Heart left ventricle (tissue), 13 donors: ENCODE measurements around the gene AOC3.
"Not testable (repeated sequence)": the region's sequence is repeated elsewhere in the genome, so short reads cannot be mapped to it uniquely, and the experiment has no call there.

ENCODE experiments used
- POLR2A ChIP-seq, 2 donors: fragments of 450-650 bp; IDR thresholded peaks; one replicate each; pipeline ENCODE4 v1.6.1; 2017; ENCODE audit warnings: antibody characterized with exemption in 2 of 2, mild to moderate bottlenecking in 2 of 2, moderate library complexity in 2 of 2
- TF ChIP-seq, protein P1 (sequence below), 12 donors: fragments of 200-600 bp; sonication (generic) in 4 of 12; IDR thresholded peaks; one replicate each; pipeline versions ENCODE4 v1.5.0 to v1.8.0; 2018 to 2022; ENCODE audit warnings: antibody characterized with exemption in 12 of 12, mild to moderate bottlenecking in 5 of 12
- donor health status: ischemic (EF 13 %, LVEDD 7.1; RV severe dilation, severe dysfunction).
- donor health status: DM: no; HTN: yes; CAD: no.
- donor health status: DM: no; HTN: no; CAD: no.
- donor health status: ischemic (EF 25% LVEDD 6.9; RV normal size, moderate dysfunction).
- donor health status: ischemic (EF 25% LVEDD 5.7; RV mildly dilated, moderate dysfunction).
- donor health status: ischemic (EF 35%, LVEDD 5.7; RV mildly dilated, moderate dysfunction).
- donor health status: nonischemic (EF 11% LVEDD 7.7; RV severe dilation, severe dysfunction).
- donor health status: DM: yes; HTN: yes; CAD: no.
- donor health status: PGD.
- donor health status: ischemic (EF 29% LVEDD 5.4; RV normal size, mild dysfunction).
- donor health status: nonischemic (EF 23%, LVEDD 6.1; RV moderate dilation, normal function).

GRCh38 chr17:42856093-42856492 lies 5.1 kb downstream of the AOC3 start:
- TF ChIP-seq, protein P1, sequence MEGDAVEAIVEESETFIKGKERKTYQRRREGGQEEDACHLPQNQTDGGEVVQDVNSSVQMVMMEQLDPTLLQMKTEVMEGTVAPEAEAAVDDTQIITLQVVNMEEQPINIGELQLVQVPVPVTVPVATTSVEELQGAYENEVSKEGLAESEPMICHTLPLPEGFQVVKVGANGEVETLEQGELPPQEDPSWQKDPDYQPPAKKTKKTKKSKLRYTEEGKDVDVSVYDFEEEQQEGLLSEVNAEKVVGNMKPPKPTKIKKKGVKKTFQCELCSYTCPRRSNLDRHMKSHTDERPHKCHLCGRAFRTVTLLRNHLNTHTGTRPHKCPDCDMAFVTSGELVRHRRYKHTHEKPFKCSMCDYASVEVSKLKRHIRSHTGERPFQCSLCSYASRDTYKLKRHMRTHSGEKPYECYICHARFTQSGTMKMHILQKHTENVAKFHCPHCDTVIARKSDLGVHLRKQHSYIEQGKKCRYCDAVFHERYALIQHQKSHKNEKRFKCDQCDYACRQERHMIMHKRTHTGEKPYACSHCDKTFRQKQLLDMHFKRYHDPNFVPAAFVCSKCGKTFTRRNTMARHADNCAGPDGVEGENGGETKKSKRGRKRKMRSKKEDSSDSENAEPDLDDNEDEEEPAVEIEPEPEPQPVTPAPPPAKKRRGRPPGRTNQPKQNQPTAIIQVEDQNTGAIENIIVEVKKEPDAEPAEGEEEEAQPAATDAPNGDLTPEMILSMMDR (IDR thresholded peaks at IDR 0.05): not testable (repeated sequence)
- not testable (repeated sequence) for TF ChIP-seq POLR2A (IDR thresholded peaks at IDR 0.05)
